Activated naive CD8-positive, alpha-beta T cell (primary cell): ENCODE data around the gene CRKL.

Source experiments
- H3K27ac Mint-ChIP-seq: one replicate; pipeline ENCODE4 v1.8.0; 2021; ENCODE audit warnings: mixed read lengths
- H3K27me3 Mint-ChIP-seq: one replicate; pipeline ENCODE4 v1.8.0; 2021; ENCODE audit warnings: mixed read lengths
- H3K36me3 Mint-ChIP-seq: one replicate; pipeline ENCODE4 v1.8.0; 2021; ENCODE audit warnings: mixed read lengths
- H3K4me1 Mint-ChIP-seq: one replicate; pipeline ENCODE4 v1.8.0; 2021; ENCODE audit warnings: low read depth, mixed read lengths
- H3K4me3 Mint-ChIP-seq: one replicate; pipeline ENCODE4 v1.8.0; 2021; ENCODE audit warnings: mild to moderate bottlenecking, mixed read lengths
- H3K9me3 Mint-ChIP-seq: one replicate; pipeline ENCODE4 v1.8.0; 2021; ENCODE audit warnings: low read depth, mixed read lengths

CRKL gene

DNA sequence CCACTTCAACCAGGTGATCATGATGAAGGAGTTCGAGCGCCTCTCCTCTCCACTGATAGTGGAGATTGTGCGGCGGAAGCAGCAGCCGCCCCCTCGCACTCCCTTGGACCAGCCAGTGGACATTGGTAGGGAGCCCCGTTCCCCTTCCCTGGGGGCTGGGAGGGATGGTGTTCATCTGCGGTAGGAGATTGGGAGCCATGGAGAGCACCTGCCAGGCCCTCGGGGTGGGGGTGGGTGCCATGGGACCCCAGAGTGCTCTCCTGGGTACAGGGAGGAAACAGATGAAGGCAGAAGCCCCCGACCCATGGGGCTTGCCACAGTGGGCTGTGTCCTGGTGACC is 77.7 kb downstream of the CRKL start:
- Mint-ChIP-seq H3K36me3 (no peaks in the 10 kb centered on the region), H3K27ac (no peak overlapping the region), H3K4me1 (peaks cover 5% of the 10 kb centered on the region), H3K9me3 (no peaks in the 10 kb centered on the region), H3K4me3 (no peak overlapping the region), H3K27me3 (no peaks in the 10 kb centered on the region)

GRCh38 chr22:20995329-20996030 is 78.3 kb downstream of the CRKL start:
- no peaks in the 10 kb centered on the region for H3K27me3 Mint-ChIP-seq
- H3K4me3 Mint-ChIP-seq = no peak overlapping the region
- no peaks in the 10 kb centered on the region for H3K36me3 Mint-ChIP-seq
- H3K27ac Mint-ChIP-seq = no peak overlapping the region
- peaks cover 6% of the 10 kb centered on the region for H3K4me1 Mint-ChIP-seq
- H3K9me3 Mint-ChIP-seq = no peaks in the 10 kb centered on the region

- peaks cover 8% of the 10 kb centered on the region for H3K4me1 Mint-ChIP-seq
- no peaks in the 10 kb centered on the region for H3K9me3 Mint-ChIP-seq
- no peak overlapping the region for H3K4me3 Mint-ChIP-seq
- no peaks in the 10 kb centered on the region for H3K36me3 Mint-ChIP-seq
- peak overlapping the region; percentile 46 for H3K27ac Mint-ChIP-seq
- H3K27me3 Mint-ChIP-seq = no peaks in the 10 kb centered on the region
Measured at GRCh38 chr22:20996031-20996410, 78.8 kb downstream of the CRKL start.

DNA sequence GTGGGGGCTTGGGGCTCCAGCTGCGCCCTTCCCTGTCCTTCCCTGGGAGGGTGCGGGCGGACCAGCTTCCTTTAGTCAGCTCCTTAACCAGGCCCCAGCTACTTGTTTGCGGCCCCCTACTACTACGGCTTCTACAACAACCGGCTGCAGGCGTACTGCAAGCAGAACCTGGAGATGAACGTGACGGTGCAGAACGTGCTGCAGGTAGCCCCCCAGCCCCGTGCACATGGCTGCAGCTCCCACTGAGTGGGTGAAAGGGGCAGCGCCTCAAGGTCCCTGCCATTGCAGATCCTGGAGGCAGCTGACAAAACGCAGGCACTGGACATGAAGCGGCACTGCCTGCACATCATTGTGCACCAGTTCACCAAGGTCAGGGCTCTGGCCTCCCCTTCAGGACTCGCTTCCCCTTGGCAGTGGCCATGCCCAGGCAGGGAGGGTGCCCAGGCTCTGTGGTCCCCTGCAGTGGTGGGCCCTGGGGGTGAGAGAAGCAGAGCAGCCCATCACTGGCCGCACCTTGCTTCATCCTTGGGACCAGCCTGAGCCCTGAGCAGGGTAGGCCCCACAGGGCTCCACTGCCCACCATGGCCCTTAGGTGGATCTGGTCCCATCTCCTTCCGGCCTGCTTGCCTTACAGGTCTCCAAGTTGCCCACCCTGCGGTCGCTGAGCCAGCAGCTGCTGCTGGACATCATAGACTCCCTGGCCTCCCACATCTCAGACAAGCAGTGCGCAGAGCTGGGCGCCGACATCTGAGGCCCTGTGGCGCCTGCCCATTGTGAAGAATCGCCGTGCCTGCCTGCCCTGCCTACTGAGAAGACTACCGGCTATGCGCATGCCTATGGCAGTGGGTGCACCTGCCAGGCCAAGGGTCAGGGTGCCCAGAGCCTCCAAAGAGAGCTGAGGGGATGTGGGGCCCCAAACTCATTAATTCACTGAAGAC is 79.7 kb downstream of the CRKL start:
- Mint-ChIP-seq H3K27me3 (no peaks in the 10 kb centered on the region), H3K27ac (no peak overlapping the region), H3K9me3 (no peaks in the 10 kb centered on the region), H3K4me1 (peaks cover 10% of the 10 kb centered on the region), H3K4me3 (no peak overlapping the region), H3K36me3 (no peaks in the 10 kb centered on the region)

DNA sequence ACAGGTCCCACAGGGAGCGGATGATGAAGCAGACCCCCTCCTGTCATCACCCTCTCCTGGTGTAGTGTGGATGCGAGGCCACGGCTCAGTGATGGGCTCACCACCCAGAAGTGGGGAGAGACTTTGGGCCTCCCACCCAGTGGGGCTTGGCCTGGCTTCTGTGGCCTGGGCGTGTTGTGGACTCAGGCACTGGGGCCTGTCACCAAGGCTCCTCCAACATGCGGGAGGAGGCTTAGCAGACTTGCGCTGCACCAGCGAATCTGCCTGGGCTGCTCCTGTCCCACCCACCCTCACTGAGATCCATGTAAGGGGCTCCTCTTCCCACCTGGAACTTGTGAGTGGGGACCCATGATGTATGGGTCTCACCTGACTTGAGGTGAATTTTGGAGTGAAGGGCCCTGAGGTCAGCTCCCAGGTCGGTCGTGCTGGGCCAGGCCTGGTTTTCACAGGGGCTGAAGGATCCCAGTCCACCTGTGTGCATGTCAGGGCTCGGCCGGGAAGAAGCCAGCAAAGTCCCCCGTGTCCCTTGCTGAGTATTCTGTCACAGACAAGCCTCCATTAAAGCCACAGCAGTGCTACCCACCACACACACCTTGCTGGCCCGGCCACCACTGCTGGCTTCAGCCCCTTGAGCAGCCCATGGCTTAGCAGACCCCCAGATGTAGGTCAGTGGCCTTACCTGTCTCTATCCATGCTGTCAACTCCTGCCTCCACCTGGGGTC is 80.5 kb downstream of the CRKL start:
- no peaks in the 10 kb centered on the region for H3K27me3 Mint-ChIP-seq
- H3K4me1 Mint-ChIP-seq = peaks cover 12% of the 10 kb centered on the region
- H3K27ac Mint-ChIP-seq = no peak overlapping the region
- no peaks in the 10 kb centered on the region for H3K36me3 Mint-ChIP-seq
- no peak overlapping the region for H3K4me3 Mint-ChIP-seq
- no peaks in the 10 kb centered on the region for H3K9me3 Mint-ChIP-seq

GRCh38 chr22:20998411-20999336 is 81.5 kb downstream of the CRKL start:
- Mint-ChIP-seq H3K27me3 (no peaks in the 10 kb centered on the region), H3K4me1 (peaks cover 21% of the 10 kb centered on the region), H3K9me3 (no peaks in the 10 kb centered on the region), H3K27ac (peak overlapping the region; percentile 41), H3K36me3 (no peaks in the 10 kb centered on the region), H3K4me3 (peak overlapping the region; percentile 56)

- peaks cover 22% of the 10 kb centered on the region for H3K4me1 Mint-ChIP-seq
- peak overlapping the region; percentile 97 for H3K4me3 Mint-ChIP-seq
- peak overlapping the region; percentile 99 for H3K27ac Mint-ChIP-seq
- no peaks in the 10 kb centered on the region for H3K9me3 Mint-ChIP-seq
- no peaks in the 10 kb centered on the region for H3K36me3 Mint-ChIP-seq
- no peaks in the 10 kb centered on the region for H3K27me3 Mint-ChIP-seq
Measured at GRCh38 chr22:20999350-21000206, 82.4 kb downstream of the CRKL start.

GRCh38 chr22:21000207-21000986 is 83.2 kb downstream of the CRKL start:
- Mint-ChIP-seq H3K4me1 (peaks cover 22% of the 10 kb centered on the region), H3K27me3 (no peaks in the 10 kb centered on the region), H3K36me3 (no peaks in the 10 kb centered on the region), H3K9me3 (no peaks in the 10 kb centered on the region), H3K4me3 (peak overlapping the region; percentile 97), H3K27ac (peak overlapping the region; percentile 99)

GRCh38 chr22:21000987-21001600 is 83.9 kb downstream of the CRKL start:
- Mint-ChIP-seq H3K36me3 (no peaks in the 10 kb centered on the region), H3K9me3 (no peaks in the 10 kb centered on the region), H3K4me1 (peaks cover 22% of the 10 kb centered on the region), H3K27me3 (no peaks in the 10 kb centered on the region), H3K4me3 (peak overlapping the region; percentile 97), H3K27ac (peak overlapping the region; percentile 99)

DNA sequence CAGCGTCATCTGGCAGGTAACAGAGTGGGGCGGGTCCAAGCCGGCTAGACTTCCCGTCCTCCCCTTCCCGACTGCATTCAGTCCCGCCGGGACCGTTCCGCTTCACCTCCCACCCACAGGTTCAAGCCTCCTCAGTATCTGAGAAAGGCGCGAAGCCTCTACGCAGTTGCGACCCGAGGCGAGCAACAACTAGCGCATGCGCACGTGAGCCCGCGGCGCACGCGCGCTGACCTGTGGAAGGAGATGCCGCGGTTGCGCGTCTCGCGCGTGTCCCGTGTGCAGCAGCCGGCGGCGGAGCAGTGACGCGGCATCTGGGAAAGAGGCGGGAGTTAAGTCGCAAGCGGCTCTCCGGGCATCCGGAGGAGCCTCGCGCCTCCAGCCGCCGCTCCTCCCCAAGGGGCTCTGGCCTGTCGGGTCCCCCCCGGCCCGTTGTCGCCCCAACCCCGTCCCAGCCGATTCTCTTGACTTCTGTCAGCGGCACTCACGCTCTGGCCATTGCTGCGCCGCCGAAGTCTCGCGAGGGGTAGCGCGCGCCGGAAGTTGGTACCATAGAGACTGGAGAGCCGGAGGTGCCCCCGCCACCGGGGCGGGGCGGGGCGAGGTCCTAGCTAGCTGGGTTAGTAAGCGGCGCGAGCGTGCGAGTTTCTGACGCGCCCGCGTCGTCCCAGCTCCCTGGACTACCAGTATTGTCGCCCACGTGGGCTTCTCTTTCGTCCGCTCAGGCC is 84.6 kb downstream of the CRKL start, which contains the start of gene THAP7:
Gene THAP7 (minus strand): TSS at position 518 of the 725 bp plus-strand sequence. CDS start 207 bp downstream, at position 311.
- Mint-ChIP-seq H3K4me3 (peak within 1 kb of the TSS; percentile 97), H3K27me3 (no peaks in the 10 kb centered on the region), H3K36me3 (no peaks in the 10 kb centered on the region), H3K9me3 (no peaks in the 10 kb centered on the region), H3K27ac (peak within 1 kb of the TSS; percentile 99), H3K4me1 (peaks cover 22% of the 10 kb centered on the region)
